A549 (cell line): Measurements from ENCODE around the gene EXOC3L2.

Experiments used
- CBX8 ChIP-seq: fragments of 200-600 bp; sonication (generic); IDR thresholded peaks from 2 replicates; pipeline ENCODE4 v1.6.1; 2016
- EP300 ChIP-seq, 2 experiments: fragments of >200 bp; sonication (Bioruptor Twin); formaldehyde crosslinking; IDR thresholded peaks; 2 replicates in 1 of 2; 3 replicates in 1 of 2; pipeline ENCODE4 v1.6.1; 2016 to 2017
- FOSL2 ChIP-seq, 2 experiments: fragments of 450-650 bp in 1 of 2; fragments of >200 bp in 1 of 2; sonication (Bioruptor Twin) in 1 of 2; formaldehyde crosslinking; IDR thresholded peaks; 2 replicates each; pipeline versions ENCODE4 v1.5.0 to v1.6.1; 2016 to 2020; ENCODE audit warnings: mild to moderate bottlenecking in 1 of 2, moderate library complexity in 1 of 2
- MAX ChIP-seq: IDR thresholded peaks from 2 replicates; pipeline ENCODE4 v1.6.1; 2012
- PHF8 ChIP-seq: fragments of 200-600 bp; sonication (generic); IDR thresholded peaks from 2 replicates; pipeline ENCODE4 v1.6.1; 2016; ENCODE audit warnings: low read depth, mild to moderate bottlenecking, antibody characterized with exemption, moderate library complexity, borderline replicate concordance
- POLR2A ChIP-seq: IDR thresholded peaks from 2 replicates; pipeline ENCODE4 v1.6.1; 2012; ENCODE audit warnings: mild to moderate bottlenecking, low read length
- POLR2AphosphoS2 ChIP-seq: conservative IDR thresholded peaks from 2 replicates; pipeline ENCODE4 v1.6.1; 2012; ENCODE audit warnings: low read length, improper control_type of control experiment, inconsistent platforms
- RARB ChIP-seq: fragments of 250-450 bp; sonication (Bioruptor Pico); IDR thresholded peaks from 2 replicates; pipeline ENCODE4 v1.8.0; 2021; ENCODE audit warnings: mild to moderate bottlenecking, moderate library complexity
- REST ChIP-seq: fragments of 200-600 bp; sonication (generic); IDR thresholded peaks from 2 replicates; pipeline ENCODE4 v1.6.1; 2016; ENCODE audit warnings: antibody characterized with exemption, mild to moderate bottlenecking, moderate library complexity
- TP53 ChIP-seq: fragments of 250-450 bp; sonication (Bioruptor Pico); IDR thresholded peaks from 2 replicates; pipeline ENCODE4 v1.5.0; 2021; ENCODE audit warnings: mild to moderate bottlenecking, moderate library complexity
- ZFP36 ChIP-seq: fragments of 450-650 bp; IDR thresholded peaks from 2 replicates; pipeline ENCODE4 v1.6.1; 2014; ENCODE audit warnings: borderline replicate concordance; ENCODE audit not compliant: partially characterized antibody
- TF ChIP-seq, protein P1 (sequence below): fragments of >200 bp; sonication (Bioruptor Twin); formaldehyde crosslinking; IDR thresholded peaks from 3 replicates; pipeline ENCODE4 v1.5.1; 2016

GRCh38 chr19:45163751-45164460 is 81.3 kb downstream of the EXOC3L2 start:
- TF ChIP-seq EP300 (IDR thresholded peaks at IDR 0.05): no peak
- no peak for TF ChIP-seq REST
- TF ChIP-seq, protein P1, sequence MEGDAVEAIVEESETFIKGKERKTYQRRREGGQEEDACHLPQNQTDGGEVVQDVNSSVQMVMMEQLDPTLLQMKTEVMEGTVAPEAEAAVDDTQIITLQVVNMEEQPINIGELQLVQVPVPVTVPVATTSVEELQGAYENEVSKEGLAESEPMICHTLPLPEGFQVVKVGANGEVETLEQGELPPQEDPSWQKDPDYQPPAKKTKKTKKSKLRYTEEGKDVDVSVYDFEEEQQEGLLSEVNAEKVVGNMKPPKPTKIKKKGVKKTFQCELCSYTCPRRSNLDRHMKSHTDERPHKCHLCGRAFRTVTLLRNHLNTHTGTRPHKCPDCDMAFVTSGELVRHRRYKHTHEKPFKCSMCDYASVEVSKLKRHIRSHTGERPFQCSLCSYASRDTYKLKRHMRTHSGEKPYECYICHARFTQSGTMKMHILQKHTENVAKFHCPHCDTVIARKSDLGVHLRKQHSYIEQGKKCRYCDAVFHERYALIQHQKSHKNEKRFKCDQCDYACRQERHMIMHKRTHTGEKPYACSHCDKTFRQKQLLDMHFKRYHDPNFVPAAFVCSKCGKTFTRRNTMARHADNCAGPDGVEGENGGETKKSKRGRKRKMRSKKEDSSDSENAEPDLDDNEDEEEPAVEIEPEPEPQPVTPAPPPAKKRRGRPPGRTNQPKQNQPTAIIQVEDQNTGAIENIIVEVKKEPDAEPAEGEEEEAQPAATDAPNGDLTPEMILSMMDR: no peak
- no peak for TF ChIP-seq MAX
- TF ChIP-seq POLR2A: no peak
- TF ChIP-seq ZFP36: no peak
- TF ChIP-seq PHF8: no peak
- TF ChIP-seq TP53 (CRISPR knock-in tag): no peak
- no peak for TF ChIP-seq RARB (CRISPR knock-in tag)
- no peak for TF ChIP-seq FOSL2 (IDR thresholded peaks at IDR 0.05)
- no peak for TF ChIP-seq FOSL2 (CRISPR knock-in tag; IDR thresholded peaks at IDR 0.05)
- no peak for TF ChIP-seq POLR2AphosphoS2
- TF ChIP-seq CBX8: no peak
